GM19463 (cell line): ENCODE results near the gene DIS3L.
"Not testable (repeated sequence)": the region's sequence is repeated elsewhere in the genome, so short reads cannot be mapped to it uniquely, and the experiment has no call there.

Experiments
- ATAC-seq: cut with Tn5 transposase; IDR thresholded peaks from one replicate; pipeline ENCODE4 v1.9.1; 2021; ENCODE audit warnings: mild to moderate bottlenecking, moderate library complexity; ENCODE audit not compliant: unreplicated experiment

DIS3L gene

GRCh38 chr15:66293419-66294156 is at the start of gene DIS3L:
Gene DIS3L, plus strand, starts transcription at chr15:66293568. Its CDS starts 29 bp downstream, at chr15:66293597.
- peak; percentile 76 for ATAC-seq

- ATAC-seq = not testable (repeated sequence)
Observed at GRCh38 chr15:66245832-66246231, 47.5 kb upstream of the DIS3L start.

- no peak for ATAC-seq
Observed at GRCh38 chr15:66246937-66247336, 46.4 kb upstream of the DIS3L start.

DNA sequence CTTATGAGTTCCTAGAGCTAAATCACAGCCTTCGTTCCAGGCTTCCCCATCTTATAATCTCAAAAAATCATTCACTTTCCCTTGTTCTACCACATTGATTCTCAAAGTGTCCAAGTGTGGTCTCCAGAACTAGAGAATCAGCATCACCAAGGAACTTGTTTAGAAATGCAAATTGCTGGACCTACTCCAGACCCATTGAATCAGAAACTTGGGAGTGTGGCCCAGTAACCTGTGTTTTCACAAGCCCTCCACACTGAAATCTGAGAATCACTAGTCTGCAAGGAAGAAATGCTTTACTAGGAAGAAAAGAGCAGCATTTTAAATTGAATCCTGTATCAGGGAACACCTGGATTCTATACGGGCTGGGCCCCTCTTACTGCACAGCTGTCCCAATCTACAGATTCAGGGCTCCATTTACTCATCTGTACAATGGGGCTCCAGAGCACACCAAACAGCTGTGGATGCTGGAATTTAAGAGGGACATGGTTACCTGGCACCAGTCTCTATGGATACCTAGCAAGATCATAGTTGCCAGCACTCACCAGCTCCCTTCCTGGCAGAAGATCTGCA is 43.7 kb upstream of the DIS3L start:
- ATAC-seq = no peak

GRCh38 chr15:66251065-66251789 is 42.1 kb upstream of the DIS3L start:
- no peak for ATAC-seq

- ATAC-seq = no peak
Observed at GRCh38 chr15:66251790-66252684, 41.3 kb upstream of the DIS3L start.

DNA sequence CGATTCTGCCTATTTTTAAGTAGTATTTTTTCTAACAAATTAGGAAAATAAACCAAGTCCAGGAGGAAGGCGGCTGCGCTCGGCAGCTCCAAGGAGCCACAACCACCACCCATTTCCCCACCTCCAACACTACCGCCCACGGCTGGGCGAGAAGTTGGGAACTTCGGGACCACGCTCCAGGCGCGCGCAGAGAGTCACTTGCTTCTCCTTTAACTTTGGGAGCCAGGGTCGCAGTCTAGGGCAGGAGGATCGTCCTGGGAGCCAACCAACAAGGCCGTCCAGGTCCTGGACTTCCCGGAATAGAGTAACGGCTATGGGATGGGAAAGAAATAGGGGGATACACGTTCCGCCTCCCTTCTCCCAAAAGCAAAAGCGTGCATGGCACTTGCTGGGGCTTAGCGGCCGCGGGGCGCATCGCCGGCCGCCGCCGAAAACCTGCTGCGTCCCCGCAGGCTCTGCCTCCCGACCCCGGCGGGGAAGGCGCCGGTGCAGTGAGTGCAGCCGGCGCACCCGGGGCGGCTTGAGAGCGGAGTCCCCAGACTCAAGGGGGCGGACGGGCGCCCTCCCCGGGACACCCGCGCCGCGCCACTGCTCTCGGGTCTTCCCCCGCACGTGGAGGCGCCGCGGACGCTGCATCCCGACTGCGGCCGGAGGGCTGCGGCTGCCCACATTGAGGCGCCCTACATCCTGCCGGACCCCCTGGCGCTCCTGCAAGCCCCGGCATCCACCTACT is 40.5 kb upstream of the DIS3L start:
- no peak for ATAC-seq

- ATAC-seq = no peak
Observed at GRCh38 chr15:66253418-66254088, 39.8 kb upstream of the DIS3L start, which contains the start of gene MEGF11. Gene MEGF11, minus strand, starts transcription at chr15:66253750. Its CDS starts 125,347 bp downstream, at chr15:66128403.

GRCh38 chr15:66254089-66254950 is 39.0 kb upstream of the DIS3L start:
- ATAC-seq = no peak

DNA sequence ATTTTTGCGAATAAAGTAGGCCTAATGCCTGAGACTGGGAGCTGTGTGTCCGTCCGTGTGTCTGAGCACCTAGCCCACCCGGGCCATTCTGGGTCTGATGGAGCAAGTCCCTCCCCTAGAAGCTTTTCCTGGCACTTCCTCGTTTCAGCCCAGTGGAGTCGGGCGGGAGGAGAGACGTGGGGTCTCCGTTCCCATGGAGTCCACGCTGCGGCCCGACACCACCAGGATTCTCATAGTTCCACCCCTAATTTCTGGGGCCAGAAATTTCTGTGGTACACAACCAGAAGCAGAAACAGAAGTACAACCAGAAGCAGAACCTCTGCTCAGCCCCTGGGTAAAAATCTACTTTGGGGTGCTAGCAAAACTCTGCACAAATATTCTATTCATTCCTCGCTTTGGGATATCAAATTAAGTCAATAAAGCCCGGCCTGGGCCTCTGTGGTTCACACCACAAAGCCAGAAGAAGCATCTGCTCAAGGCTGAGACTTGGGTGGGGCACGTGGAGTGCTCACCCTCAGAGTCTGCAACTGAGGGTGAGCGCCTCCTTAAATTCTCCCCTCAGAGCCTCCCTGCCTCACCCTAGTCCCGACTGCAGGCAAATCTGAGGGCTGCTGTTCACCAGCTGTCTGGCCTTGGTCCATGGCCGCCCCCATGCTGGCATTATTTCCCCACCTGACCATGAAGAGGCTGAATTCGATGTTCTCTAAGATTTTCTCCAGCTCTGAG is 38.3 kb upstream of the DIS3L start:
- no peak for ATAC-seq

GRCh38 chr15:66256692-66257091 is 36.7 kb upstream of the DIS3L start:
- no peak for ATAC-seq

- ATAC-seq = no peak
Observed at GRCh38 chr15:66261056-66261455, 32.3 kb upstream of the DIS3L start.

- ATAC-seq = not testable (repeated sequence)
Observed at GRCh38 chr15:66262837-66263236, 30.5 kb upstream of the DIS3L start.

- no peak for ATAC-seq
Observed at GRCh38 chr15:66264859-66265513, 28.4 kb upstream of the DIS3L start.

- ATAC-seq = no peak
Observed at GRCh38 chr15:66269326-66270090, 23.9 kb upstream of the DIS3L start.

- no peak for ATAC-seq
Observed at GRCh38 chr15:66270932-66271331, 22.4 kb upstream of the DIS3L start.

DNA sequence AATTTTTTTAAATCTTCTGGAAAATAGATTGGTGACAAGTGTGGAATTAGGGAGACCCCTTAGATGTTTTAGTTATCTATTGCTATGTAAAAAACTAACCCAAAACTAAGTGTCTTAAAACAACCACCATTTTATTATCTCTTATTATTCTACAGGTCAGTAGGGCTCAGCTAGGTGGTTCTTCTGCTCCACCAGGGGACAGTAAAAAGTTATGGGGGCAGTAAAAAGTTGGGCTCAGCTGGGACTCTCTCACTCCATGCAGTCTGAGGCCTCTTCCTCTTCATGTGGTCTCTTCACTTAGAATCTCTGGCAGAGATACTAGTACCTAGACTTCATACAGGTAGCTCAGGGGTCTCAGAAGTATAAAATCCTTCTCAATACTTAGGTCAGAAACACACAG is 18.0 kb upstream of the DIS3L start:
- ATAC-seq = no peak
